CMK (cell line): ENCODE measurements around the gene RIPOR2.
"Not testable (repeated sequence)": the region's sequence is repeated elsewhere in the genome, so short reads cannot be mapped to it uniquely, and the experiment has no call there.

Experiments used
- DNase-seq: peaks from one replicate; pipeline ENCODE4 v3.0.0-alpha.2; 2010; ENCODE audit warnings: low read depth

Gene RIPOR2

GRCh38 chr6:24957199-24957598 lies 21.4 kb upstream of the RIPOR2 start:
- no peak for DNase-seq

- DNase-seq: no peak
These were observed 18.0 kb upstream of the RIPOR2 start for GRCh38 chr6:24953726-24954125.

GRCh38 chr6:24951811-24952299 lies 16.1 kb upstream of the RIPOR2 start:
- no peak for DNase-seq

- DNase-seq: no peak
These were observed 14.6 kb upstream of the RIPOR2 start for GRCh38 chr6:24950218-24950941.

GRCh38 chr6:24949020-24949569 lies 13.3 kb upstream of the RIPOR2 start:
- DNase-seq: peak; percentile 15

GRCh38 chr6:24948261-24948660 lies 12.5 kb upstream of the RIPOR2 start:
- DNase-seq: not testable (repeated sequence)

- no peak for DNase-seq
These were observed 11.9 kb upstream of the RIPOR2 start for GRCh38 chr6:24947636-24948035.

- no peak for DNase-seq
These were observed 9.3 kb upstream of the RIPOR2 start for GRCh38 chr6:24945054-24945453.

GRCh38 chr6:24943774-24944173 lies 8.0 kb upstream of the RIPOR2 start:
- no peak for DNase-seq

GRCh38 chr6:24940311-24940917 lies 4.7 kb upstream of the RIPOR2 start:
- DNase-seq: no peak

- DNase-seq: no peak
These were observed 1.0 kb upstream of the RIPOR2 start for GRCh38 chr6:24936641-24937317.

GRCh38 chr6:24933868-24934401 lies 1.8 kb downstream of the RIPOR2 start:
- no peak for DNase-seq

GRCh38 chr6:24933266-24933665 lies 2.5 kb downstream of the RIPOR2 start:
- no peak for DNase-seq

GRCh38 chr6:24932832-24933231 lies 2.9 kb downstream of the RIPOR2 start:
- DNase-seq: no peak

GRCh38 chr6:24931718-24932691 lies 3.8 kb downstream of the RIPOR2 start:
- DNase-seq: no peak

- no peak for DNase-seq
These were observed 4.5 kb downstream of the RIPOR2 start for GRCh38 chr6:24931296-24931695.

GRCh38 chr6:24930431-24930871 lies 5.3 kb downstream of the RIPOR2 start:
- DNase-seq: no peak

GRCh38 chr6:24929242-24929641 lies 6.5 kb downstream of the RIPOR2 start:
- DNase-seq: no peak

- no peak for DNase-seq
These were observed 7.6 kb downstream of the RIPOR2 start for GRCh38 chr6:24927985-24928745.

GRCh38 chr6:24927277-24927955 lies 8.3 kb downstream of the RIPOR2 start:
- no peak for DNase-seq
